Right kidney (tissue), 1 donor: ENCODE results near the gene WIPF2.
"Not testable (repeated sequence)": the region's sequence is repeated elsewhere in the genome, so short reads cannot be mapped to it uniquely, and the experiment has no call there.

ENCODE experiments used
- DNase-seq: peaks from one replicate; pipeline ENCODE4 v3.0.0-alpha.2; 2016

The WIPF2 gene

GRCh38 chr17:40295488-40296436 is 76.7 kb downstream of the WIPF2 start:
- no peak for DNase-seq

DNA sequence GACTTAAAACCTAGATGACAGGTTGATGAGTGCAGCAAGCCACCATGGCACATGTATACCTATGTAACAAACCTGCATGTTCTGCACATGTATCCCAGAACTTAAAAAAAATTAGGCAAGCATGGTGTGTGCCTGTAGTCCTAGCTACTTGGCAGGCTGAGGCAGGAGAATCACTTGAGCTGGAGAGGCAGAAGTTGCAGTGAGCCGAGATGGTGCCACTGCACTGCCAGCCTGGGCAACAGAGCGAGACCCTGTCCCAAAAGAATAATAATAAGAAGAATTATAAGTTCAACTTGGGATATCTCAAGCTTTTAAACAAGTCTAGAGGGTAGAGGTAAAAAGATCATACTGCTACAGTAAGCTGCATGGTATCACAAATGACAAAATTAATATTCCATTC is 78.4 kb downstream of the WIPF2 start:
- no peak for DNase-seq

DNA sequence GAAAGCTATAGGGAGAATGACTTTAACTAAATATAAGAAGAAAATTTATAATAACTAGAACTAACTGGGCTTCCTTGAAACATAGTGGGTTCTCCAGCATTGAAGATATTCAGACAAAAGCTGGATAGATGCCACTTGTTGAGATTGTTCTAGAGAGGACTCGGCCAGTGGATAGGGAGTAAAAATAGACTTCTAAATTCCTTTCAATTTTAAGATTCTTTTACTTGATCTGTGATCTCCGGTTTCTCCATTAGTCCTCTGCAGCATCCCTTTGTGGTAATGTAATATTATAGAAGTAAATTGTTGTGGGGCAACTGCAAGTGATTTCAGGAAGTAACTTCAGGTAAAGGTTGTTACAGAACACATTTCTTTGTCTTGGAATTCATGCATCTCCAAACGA is 79.6 kb downstream of the WIPF2 start:
- DNase-seq: no peak

DNA sequence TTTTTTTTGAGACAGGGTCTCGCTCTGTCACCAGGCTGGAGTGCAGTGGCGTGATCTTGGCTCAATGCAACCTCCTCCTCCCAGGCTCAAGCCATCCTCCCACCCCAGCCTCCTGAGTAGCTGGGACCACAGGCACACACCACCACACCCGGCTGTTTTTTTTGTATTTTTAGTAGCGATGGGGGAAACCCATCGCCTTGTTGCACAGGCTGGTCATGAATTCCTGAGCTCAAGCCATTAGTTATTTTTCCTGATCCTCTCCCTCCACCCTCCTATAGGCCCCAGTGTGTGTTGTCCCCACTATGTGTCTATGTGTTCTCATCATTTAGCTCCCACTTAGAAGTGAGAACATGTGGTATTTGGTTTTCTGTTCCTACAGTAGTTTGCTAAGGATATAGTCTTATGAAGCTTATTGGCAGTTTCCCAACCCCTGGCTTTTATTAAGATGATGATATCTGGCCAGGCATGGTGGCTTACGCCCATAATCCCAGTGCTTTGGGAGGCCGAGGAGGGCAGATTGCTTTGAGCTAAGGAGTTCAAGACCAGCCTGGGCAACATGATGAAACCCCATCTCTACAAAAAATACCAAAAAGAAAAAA is 80.2 kb downstream of the WIPF2 start:
- DNase-seq: not testable (repeated sequence)

DNA sequence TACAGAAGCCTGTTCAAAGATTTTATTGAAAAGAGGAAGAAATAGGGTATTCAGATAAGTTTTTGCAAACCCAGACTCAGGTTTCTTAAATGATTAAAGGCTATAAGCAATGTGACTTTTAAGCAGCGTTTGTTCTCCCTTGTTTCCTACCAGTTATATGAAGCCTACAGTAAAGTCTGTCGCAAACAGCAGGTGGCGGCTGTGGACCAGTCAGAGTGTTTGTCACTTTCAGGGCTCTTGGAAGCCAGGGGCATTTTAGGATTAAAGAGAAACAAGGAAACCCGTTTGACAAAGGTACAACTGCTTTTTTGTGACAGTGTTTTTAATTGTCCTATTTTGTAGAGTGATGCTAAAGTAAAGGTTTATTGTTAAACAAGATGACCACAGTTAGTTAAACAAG is 82.2 kb downstream of the WIPF2 start:
- DNase-seq: no peak

GRCh38 chr17:40303009-40303657 is 84.0 kb downstream of the WIPF2 start:
- no peak for DNase-seq

DNA sequence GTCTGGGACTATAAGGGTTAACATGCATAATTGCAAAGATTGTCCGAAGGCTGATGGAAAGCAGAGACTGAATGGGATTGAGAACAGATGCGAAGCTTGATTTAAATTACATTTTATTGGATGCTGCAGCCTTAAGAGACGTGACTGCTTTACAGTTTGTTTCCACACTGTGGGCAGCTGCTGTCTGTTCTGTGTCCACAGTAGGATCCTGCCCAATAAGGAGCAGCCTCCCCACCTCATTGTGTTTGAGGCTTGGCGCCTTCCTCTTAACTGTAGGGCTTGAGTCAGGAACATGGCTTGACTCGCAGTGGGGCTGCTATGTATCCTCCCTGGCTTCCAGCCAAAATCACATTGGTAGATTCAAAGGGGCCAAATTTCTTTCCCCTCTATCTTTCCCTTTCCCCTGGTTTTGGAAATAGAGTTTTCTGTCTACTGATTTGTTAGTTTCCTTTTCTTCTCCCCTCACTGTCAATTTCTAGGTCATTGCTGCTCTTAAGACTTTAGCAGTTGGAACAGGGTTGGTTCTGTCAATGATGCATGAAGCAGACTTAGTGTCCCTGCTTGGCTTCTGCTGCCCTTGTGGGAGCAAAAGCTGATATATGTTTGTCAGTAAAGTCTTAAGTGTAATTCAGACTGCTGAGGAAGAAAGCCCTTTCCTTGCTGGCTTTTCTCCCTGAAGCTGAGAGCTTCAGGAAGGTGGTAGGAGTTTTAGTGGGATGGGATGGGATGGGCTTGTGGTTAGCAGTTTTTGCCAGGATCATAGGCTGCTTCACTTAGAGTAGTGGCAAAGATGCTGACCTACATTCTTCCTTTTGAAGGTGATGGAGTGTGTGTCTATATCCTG is 84.8 kb downstream of the WIPF2 start:
- no peak for DNase-seq

GRCh38 chr17:40304552-40304863 is 85.4 kb downstream of the WIPF2 start:
- not testable (repeated sequence) for DNase-seq

- DNase-seq: not testable (repeated sequence)
These were observed 85.8 kb downstream of the WIPF2 start for GRCh38 chr17:40304866-40305265.

DNA sequence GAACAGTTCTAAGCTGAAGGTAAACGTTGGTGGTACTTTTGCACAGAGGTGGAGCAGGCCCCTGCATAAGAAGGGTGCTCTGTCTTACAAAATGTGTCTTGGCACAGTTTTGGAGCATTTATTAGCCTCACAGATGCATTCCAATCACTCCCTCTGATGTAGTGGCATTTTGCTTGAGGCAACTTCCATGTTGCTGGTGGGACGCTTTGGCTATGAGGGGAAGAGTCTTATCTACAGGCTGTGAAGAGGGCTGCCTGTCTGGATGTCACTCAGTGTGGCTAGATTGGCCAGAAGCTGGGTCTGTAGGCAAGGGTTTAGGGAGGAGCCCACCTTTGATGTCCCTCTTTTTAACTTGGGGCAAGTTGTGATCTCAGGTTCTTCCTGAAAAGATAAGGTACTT is 87.3 kb downstream of the WIPF2 start:
- no peak for DNase-seq

- DNase-seq: no peak
These were observed 88.1 kb downstream of the WIPF2 start for GRCh38 chr17:40307001-40307730.

GRCh38 chr17:40307740-40308239 is 88.7 kb downstream of the WIPF2 start:
- DNase-seq: no peak

GRCh38 chr17:40309031-40309948 is 90.2 kb downstream of the WIPF2 start, which contains the start of gene RARA:
TSS of gene RARA (plus strand) at chr17:40309180. CDS start at chr17:40331219, 22,039 bp downstream.
- peak; percentile 75 for DNase-seq

- no peak for DNase-seq
These were observed 90.9 kb downstream of the WIPF2 start for GRCh38 chr17:40309949-40310510.

DNA sequence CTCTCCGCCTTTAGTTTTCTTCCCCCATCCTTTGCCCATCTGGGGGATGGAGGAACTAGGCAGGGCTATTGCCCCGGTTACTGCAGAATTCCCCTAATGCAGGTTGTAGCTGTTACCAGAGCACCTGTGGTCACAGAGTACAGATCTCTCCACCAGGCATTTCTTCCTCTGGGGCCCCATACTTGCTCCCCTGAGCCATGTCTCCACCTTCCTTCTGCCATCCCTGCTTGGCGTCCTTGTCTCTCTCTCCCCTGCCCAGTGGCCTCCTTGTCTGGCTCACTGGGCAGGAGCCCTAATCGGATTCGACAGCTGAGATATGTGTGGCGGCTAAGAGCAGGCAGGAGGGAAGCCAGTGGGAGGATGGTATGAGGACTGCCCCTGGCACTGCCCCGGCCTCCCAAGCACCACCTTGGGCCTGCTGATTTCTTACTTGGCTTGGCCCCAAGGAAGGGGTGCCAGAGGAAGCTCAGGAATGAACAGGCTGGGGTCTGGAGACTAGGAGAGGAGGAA is 91.8 kb downstream of the WIPF2 start:
- no peak for DNase-seq

GRCh38 chr17:40311575-40311974 is 92.5 kb downstream of the WIPF2 start:
- no peak for DNase-seq

GRCh38 chr17:40312131-40312731 is 93.1 kb downstream of the WIPF2 start:
- no peak for DNase-seq

- DNase-seq: no peak
These were observed 94.0 kb downstream of the WIPF2 start for GRCh38 chr17:40312893-40313667.
